Thoracic aorta (tissue), 2 donors: ENCODE data around the gene HOATZ. TPM values are rescaled to one million over a fixed set of nuclear protein-coding genes. Genes with fewer than 3 reads are reported as not detected.

Source experiments
- ATAC-seq: fragments of 150-250 bp; one replicate; pipeline ENCODE4 v1.8.0; 2017; ENCODE audit warnings: low read depth; ENCODE audit not compliant: insufficient number of reproducible peaks, low FRiP score
- DNase-seq: peaks from one replicate; pipeline ENCODE4 v3.0.0-alpha.2; 2020; ENCODE audit warnings: low spot score
- H3K27ac ChIP-seq, 2 donors: fragments of 200-600 bp; sonication (generic); 1 replicate in 1 of 2; 2 replicates in 1 of 2; pipeline ENCODE4 v1.5.1; 2016; ENCODE audit warnings: mild to moderate bottlenecking in 2 of 2, moderate library complexity in 2 of 2
- H3K27me3 ChIP-seq: fragments of 200-600 bp; sonication (generic); replicated peaks from 2 replicates; pipeline ENCODE4 v1.6.0; 2016; ENCODE audit warnings: mild to moderate bottlenecking; ENCODE audit not compliant: insufficient read depth
- H3K36me3 ChIP-seq: fragments of 200-600 bp; sonication (generic); one replicate; pipeline ENCODE4 v1.5.1; 2016
- H3K4me1 ChIP-seq, 2 donors: fragments of 200-600 bp; sonication (generic); 1 replicate in 1 of 2; 2 replicates in 1 of 2; pipeline versions ENCODE4 v1.5.1 to v1.6.0; 2016; ENCODE audit warnings: low read depth in 2 of 2, mild to moderate bottlenecking in 1 of 2; ENCODE audit not compliant: control insufficient read depth in 1 of 2
- H3K4me3 ChIP-seq: fragments of 200-600 bp; sonication (generic); 2 replicates; pipeline ENCODE4 v1.5.1; 2016; ENCODE audit warnings: mild to moderate bottlenecking
- H3K9me3 ChIP-seq: fragments of 200-600 bp; sonication (generic); 2 replicates; pipeline ENCODE4 v1.5.1; 2016
- CTCF ChIP-seq: fragments of 200-600 bp; sonication (generic); IDR thresholded peaks from one replicate; pipeline ENCODE4 v1.5.1; 2019; ENCODE audit warnings: antibody characterized with exemption
- total RNA-seq, 2 donors: library from RNA; depleted of rRNA; stranded (reverse); fragments of >200 nt; gene quantifications; one replicate each; pipeline versions ENCODE4 v1.1.0 to v1.2.3, GENCODE V29; 2016

Gene HOATZ
- total RNA-seq, 2 donors from 2014 or later = not detected

- H3K4me3 ChIP-seq = no peak overlapping the region
- no peaks in the 10 kb centered on the region for H3K36me3 ChIP-seq
- no peak for TF ChIP-seq CTCF
- no peaks in the 10 kb centered on the region for H3K27me3 ChIP-seq
- H3K9me3 ChIP-seq = no peaks in the 10 kb centered on the region
- no peaks in the 10 kb centered on the region for H3K4me1 ChIP-seq
- no peak for DNase-seq
- no peak overlapping the region for H3K27ac ChIP-seq
- no peak for ATAC-seq
These were observed 51.7 kb downstream of the HOATZ start for GRCh38 chr11:111566324-111566723.

- TF ChIP-seq CTCF = no peak
- no peak for ATAC-seq
These were observed 54.9 kb downstream of the HOATZ start for GRCh38 chr11:111569476-111569875.

GRCh38 chr11:111570796-111571195, 56.2 kb downstream of the HOATZ start:
- DNase-seq (no peak), ATAC-seq (no peak)
- no peak overlapping the region for H3K27ac ChIP-seq
- H3K36me3 ChIP-seq = no peaks in the 10 kb centered on the region
- H3K4me1 ChIP-seq = peaks cover 3 to 7% of the 10 kb centered on the region in 2 donors
- TF ChIP-seq CTCF = no peak
- H3K9me3 ChIP-seq = no peaks in the 10 kb centered on the region
- no peaks in the 10 kb centered on the region for H3K27me3 ChIP-seq
- no peak overlapping the region for H3K4me3 ChIP-seq

More at GRCh38 chr11:111569476-111569875, 54.9 kb downstream of the HOATZ start:
- Histone ChIP-seq H3K9me3 (no peaks in the 10 kb centered on the region), H3K27ac (no peak overlapping the region), H3K27me3 (no peaks in the 10 kb centered on the region), H3K4me3 (no peak overlapping the region), H3K4me1 (peaks cover 0 to 3% of the 10 kb centered on the region in 2 donors), H3K36me3 (no peaks in the 10 kb centered on the region)
- DNase-seq = no peak

- no peak for TF ChIP-seq CTCF
- no peak overlapping the region for H3K27ac ChIP-seq
These were observed 57.4 kb downstream of the HOATZ start for GRCh38 chr11:111571829-111572501.

GRCh38 chr11:111572581-111572980, 58.0 kb downstream of the HOATZ start:
- Histone ChIP-seq H3K4me3 (no peak overlapping the region), H3K9me3 (no peaks in the 10 kb centered on the region), H3K27me3 (no peaks in the 10 kb centered on the region), H3K27ac (no peak overlapping the region), H3K4me1 (peaks cover 3 to 7% of the 10 kb centered on the region in 2 donors), H3K36me3 (no peaks in the 10 kb centered on the region)
- ATAC-seq = no peak
- DNase-seq = no peak
- no peak for TF ChIP-seq CTCF

More at GRCh38 chr11:111571829-111572501, 57.4 kb downstream of the HOATZ start:
- DNase-seq (no peak), ATAC-seq (no peak)
- H3K9me3 ChIP-seq = no peaks in the 10 kb centered on the region
- peaks cover 3 to 7% of the 10 kb centered on the region in 2 donors for H3K4me1 ChIP-seq
- H3K4me3 ChIP-seq = no peak overlapping the region
- no peaks in the 10 kb centered on the region for H3K36me3 ChIP-seq
- no peaks in the 10 kb centered on the region for H3K27me3 ChIP-seq
